ENCODE results near the gene DSCAM. TPM values are rescaled to one million over a fixed set of nuclear protein-coding genes. Genes with fewer than 3 reads are reported as not detected.

The DSCAM gene
- total and polyA plus RNA-seq, 2 experiments from 2014 or later = 0.23 to 0.42 TPM

- Histone ChIP-seq H3K27ac (no peak overlapping the region), H3K9me3 (ENCODE audit: low read depth) (no peaks in the 10 kb centered on the region), H3K36me3 (no peaks in the 10 kb centered on the region), H3K27me3 (no peaks in the 10 kb centered on the region), H3K4me3 (no peak overlapping the region), H3K4me1 (ENCODE audit: low read depth) (no peaks in the 10 kb centered on the region)
- no peak for TF ChIP-seq CTCF (IDR thresholded peaks at IDR 0.05; ENCODE audit: low read depth, low read length)
- DNase-seq (ENCODE audit: low read depth in 1 of 2, low spot score in 1 of 2) = no peak
Observed at GRCh38 chr21:40587736-40588346, 259.1 kb downstream of the DSCAM start.

DNA sequence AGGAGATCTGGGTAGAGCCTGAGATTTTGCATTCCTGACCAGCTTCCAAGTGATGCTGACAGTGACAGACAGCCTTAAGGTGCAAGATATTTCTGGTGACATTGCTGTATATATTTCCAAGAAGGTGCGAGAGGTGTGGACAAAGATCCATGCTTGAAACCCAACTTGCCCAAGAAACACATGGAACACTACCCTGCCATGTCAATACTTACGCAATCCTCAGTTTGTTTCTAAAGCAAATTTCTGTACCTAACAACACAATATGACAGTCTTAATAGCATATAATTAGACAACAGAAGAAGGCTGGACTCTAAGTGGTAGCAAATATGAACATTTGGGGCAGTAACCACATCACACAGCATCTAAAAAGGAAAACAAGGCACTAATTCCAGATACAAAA, 260.4 kb downstream of the DSCAM start:
- Histone ChIP-seq H3K27ac (no peak overlapping the region), H3K9me3 (ENCODE audit: low read depth) (no peaks in the 10 kb centered on the region), H3K36me3 (no peaks in the 10 kb centered on the region), H3K4me1 (ENCODE audit: low read depth) (no peaks in the 10 kb centered on the region), H3K27me3 (no peaks in the 10 kb centered on the region), H3K4me3 (no peak overlapping the region)
- no peak for TF ChIP-seq CTCF (IDR thresholded peaks at IDR 0.05; ENCODE audit: low read depth, low read length)
- no peak for DNase-seq (ENCODE audit: low read depth in 1 of 2, low spot score in 1 of 2)

GRCh38 chr21:40577285-40578043, 269.5 kb downstream of the DSCAM start:
- Histone ChIP-seq H3K9me3 (ENCODE audit: low read depth) (no peaks in the 10 kb centered on the region), H3K27me3 (no peaks in the 10 kb centered on the region), H3K4me1 (ENCODE audit: low read depth) (no peaks in the 10 kb centered on the region), H3K4me3 (no peak overlapping the region), H3K36me3 (no peaks in the 10 kb centered on the region), H3K27ac (no peak overlapping the region)
- DNase-seq (ENCODE audit: low read depth in 1 of 2, low spot score in 1 of 2) = no peak
- TF ChIP-seq CTCF (IDR thresholded peaks at IDR 0.05; ENCODE audit: low read depth, low read length) = no peak

DNA sequence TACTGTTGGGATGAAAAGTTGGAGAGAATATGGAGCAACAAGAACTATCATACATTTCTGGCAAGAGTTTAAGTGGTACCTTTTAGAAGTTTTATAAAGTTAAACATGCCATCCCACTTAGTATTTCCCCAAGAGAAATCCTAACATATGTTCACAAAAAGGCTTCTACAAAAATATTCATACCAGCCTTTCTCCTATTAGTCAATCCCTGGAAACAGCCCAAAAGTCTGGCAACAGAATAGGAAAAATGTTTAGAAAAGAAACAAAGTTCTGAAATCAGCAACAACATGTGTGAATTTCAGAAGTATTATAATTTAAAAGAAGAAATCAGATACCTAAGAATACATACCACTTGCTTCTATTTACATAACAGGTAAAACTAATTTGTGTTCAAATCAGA, 271.0 kb downstream of the DSCAM start:
- Histone ChIP-seq H3K27ac (no peak overlapping the region), H3K9me3 (ENCODE audit: low read depth) (no peaks in the 10 kb centered on the region), H3K4me1 (ENCODE audit: low read depth) (no peaks in the 10 kb centered on the region), H3K27me3 (no peaks in the 10 kb centered on the region), H3K4me3 (no peak overlapping the region), H3K36me3 (no peaks in the 10 kb centered on the region)
- TF ChIP-seq CTCF (IDR thresholded peaks at IDR 0.05; ENCODE audit: low read depth, low read length) = no peak
- no peak for DNase-seq (ENCODE audit: low read depth in 1 of 2, low spot score in 1 of 2)

- Histone ChIP-seq H3K27me3 (no peaks in the 10 kb centered on the region), H3K27ac (no peak overlapping the region), H3K36me3 (no peaks in the 10 kb centered on the region), H3K4me3 (no peak overlapping the region), H3K4me1 (ENCODE audit: low read depth) (no peaks in the 10 kb centered on the region), H3K9me3 (ENCODE audit: low read depth) (no peaks in the 10 kb centered on the region)
- DNase-seq (ENCODE audit: low read depth in 1 of 2, low spot score in 1 of 2) = no peak
- TF ChIP-seq CTCF (IDR thresholded peaks at IDR 0.05; ENCODE audit: low read depth, low read length) = no peak
Observed at GRCh38 chr21:40569357-40569756, 277.6 kb downstream of the DSCAM start.
